Adrenal gland (tissue), 5 donors: ENCODE measurements around the gene INHBE.

Experiments used
- POLR2A ChIP-seq, 2 donors: fragments of 450-650 bp; IDR thresholded peaks; one replicate each; pipeline ENCODE4 v1.6.1; 2017; ENCODE audit warnings: antibody characterized with exemption in 2 of 2, mild to moderate bottlenecking in 2 of 2, moderate library complexity in 1 of 2
- TF ChIP-seq, protein P1 (sequence below), 6 experiments: fragments of 450-650 bp in 4 of 6; fragments of 200-600 bp in 2 of 6; sonication (generic) in 1 of 6; IDR thresholded peaks; 1 replicate in 5 of 6; 2 replicates in 1 of 6; pipeline versions ENCODE4 v1.5.1 to v1.8.0; 2016 to 2021; ENCODE audit warnings: antibody characterized with exemption in 6 of 6, mild to moderate bottlenecking in 2 of 6, moderate library complexity in 1 of 6
- donor health status: DM: no; HTN: no; CAD: no.

DNA sequence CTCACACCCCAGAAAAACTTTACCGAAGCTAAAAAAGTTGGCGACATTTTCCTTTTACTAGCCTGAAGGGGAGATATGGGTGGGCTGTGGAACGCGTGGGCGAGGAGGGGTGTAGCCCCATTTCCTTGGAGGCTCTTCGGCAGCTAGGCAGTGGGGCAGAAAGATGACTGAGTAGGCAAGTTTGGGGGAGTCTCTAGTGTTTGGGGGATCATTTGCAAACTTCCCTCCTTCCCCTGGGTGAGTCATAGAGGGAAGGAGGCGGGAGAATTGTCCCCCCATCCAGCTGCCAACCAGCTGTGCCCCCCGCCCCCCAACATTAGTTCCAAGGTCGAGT lies 6.8 kb downstream of the INHBE start:
- TF ChIP-seq, protein P1, sequence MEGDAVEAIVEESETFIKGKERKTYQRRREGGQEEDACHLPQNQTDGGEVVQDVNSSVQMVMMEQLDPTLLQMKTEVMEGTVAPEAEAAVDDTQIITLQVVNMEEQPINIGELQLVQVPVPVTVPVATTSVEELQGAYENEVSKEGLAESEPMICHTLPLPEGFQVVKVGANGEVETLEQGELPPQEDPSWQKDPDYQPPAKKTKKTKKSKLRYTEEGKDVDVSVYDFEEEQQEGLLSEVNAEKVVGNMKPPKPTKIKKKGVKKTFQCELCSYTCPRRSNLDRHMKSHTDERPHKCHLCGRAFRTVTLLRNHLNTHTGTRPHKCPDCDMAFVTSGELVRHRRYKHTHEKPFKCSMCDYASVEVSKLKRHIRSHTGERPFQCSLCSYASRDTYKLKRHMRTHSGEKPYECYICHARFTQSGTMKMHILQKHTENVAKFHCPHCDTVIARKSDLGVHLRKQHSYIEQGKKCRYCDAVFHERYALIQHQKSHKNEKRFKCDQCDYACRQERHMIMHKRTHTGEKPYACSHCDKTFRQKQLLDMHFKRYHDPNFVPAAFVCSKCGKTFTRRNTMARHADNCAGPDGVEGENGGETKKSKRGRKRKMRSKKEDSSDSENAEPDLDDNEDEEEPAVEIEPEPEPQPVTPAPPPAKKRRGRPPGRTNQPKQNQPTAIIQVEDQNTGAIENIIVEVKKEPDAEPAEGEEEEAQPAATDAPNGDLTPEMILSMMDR (IDR thresholded peaks at IDR 0.05), result no peak
- TF ChIP-seq POLR2A (IDR thresholded peaks at IDR 0.05), result no peak
